Neural cell (in vitro differentiated cells): ENCODE measurements around the gene COQ2. TPM values are rescaled to one million over a fixed set of nuclear protein-coding genes. Genes with fewer than 3 reads are reported as not detected.

ENCODE experiments used
- H2AFZ ChIP-seq: fragments of 200-600, 300-800 bp; sonication (generic), shearing (Covaris generic); 2 replicates; pipeline ENCODE4 v1.6.0; 2014; ENCODE audit warnings: low read depth, mild to moderate bottlenecking, antibody characterized with exemption, low read length, moderate library complexity
- H3F3A ChIP-seq: fragments of 200-600 bp; shearing (Covaris generic); 2 replicates; pipeline ENCODE4 v1.6.1; 2016; ENCODE audit warnings: mild to moderate bottlenecking, moderate library complexity, mixed read lengths, antibody characterized with exemption, low read length; ENCODE audit not compliant: insufficient read depth, poor library complexity, severe bottlenecking
- H3K27ac ChIP-seq: fragments of 200-600, 300-800 bp; sonication (generic), shearing (Covaris generic); 2 replicates; pipeline ENCODE4 v1.5.1; 2014; ENCODE audit warnings: mild to moderate bottlenecking, low read length, moderate library complexity
- H3K27me3 ChIP-seq: fragments of 300-800, 200-600 bp; sonication (generic), shearing (Covaris generic); 2 replicates; pipeline ENCODE4 v1.6.0; 2014; ENCODE audit warnings: mild to moderate bottlenecking, low read depth, low read length, moderate library complexity; ENCODE audit not compliant: insufficient read depth
- H3K36me3 ChIP-seq: fragments of 300-800, 200-600 bp; sonication (generic), shearing (Covaris generic); 2 replicates; pipeline ENCODE4 v1.5.1; 2014; ENCODE audit warnings: mild to moderate bottlenecking, antibody characterized with exemption, low read length, moderate library complexity; ENCODE audit not compliant: insufficient read depth
- H3K4me2 ChIP-seq: fragments of 300-800, 200-600 bp; sonication (generic), shearing (Covaris generic); 2 replicates; pipeline ENCODE4 v1.6.0; 2014; ENCODE audit warnings: mild to moderate bottlenecking, low read length
- H3K4me3 ChIP-seq: fragments of 300-800, 200-600 bp; sonication (generic), shearing (Covaris generic); 2 replicates; pipeline ENCODE4 v1.5.1; 2014; ENCODE audit warnings: mild to moderate bottlenecking, low read length, moderate library complexity
- H3K79me2 ChIP-seq: fragments of 200-600 bp; shearing (Covaris generic); replicated peaks from 2 replicates; pipeline ENCODE4 v1.6.0; 2014; ENCODE audit warnings: mild to moderate bottlenecking, low read length, moderate library complexity; ENCODE audit not compliant: insufficient read depth
- H3K9ac ChIP-seq: fragments of 300-800, 200-600 bp; sonication (generic), shearing (Covaris generic); 2 replicates; pipeline ENCODE4 v1.6.1; 2016; ENCODE audit warnings: mild to moderate bottlenecking, low read length, mixed read lengths
- H3K9me2 ChIP-seq: fragments of 200-600 bp; shearing (Covaris generic); 2 replicates; pipeline ENCODE4 v1.6.1; 2016; ENCODE audit warnings: mild to moderate bottlenecking, low read length, mixed read lengths; ENCODE audit not compliant: insufficient read depth
- H3K9me3 ChIP-seq: fragments of 200-600, 300-800 bp; sonication (generic), shearing (Covaris generic); 2 replicates; pipeline ENCODE4 v1.6.1; 2016; ENCODE audit warnings: mild to moderate bottlenecking, mixed run types, low read length, moderate library complexity, mixed read lengths
- H4K20me1 ChIP-seq: fragments of 200-600 bp; shearing (Covaris generic); 2 replicates; pipeline ENCODE4 v1.6.1; 2016; ENCODE audit warnings: mild to moderate bottlenecking, mixed run types; ENCODE audit not compliant: insufficient read depth
- CTCF ChIP-seq: fragments of 450-650 bp; IDR thresholded peaks from 2 replicates; pipeline ENCODE4 v1.5.1; 2014; ENCODE audit warnings: antibody characterized with exemption, mild to moderate bottlenecking, moderate library complexity; ENCODE audit not compliant: poor library complexity, severe bottlenecking
- EP300 ChIP-seq: fragments of 450-650 bp; conservative IDR thresholded peaks from 2 replicates; pipeline ENCODE4 v1.6.1; 2014; ENCODE audit warnings: antibody characterized with exemption, mild to moderate bottlenecking, moderate library complexity; ENCODE audit not compliant: poor library complexity, severe bottlenecking
- EZH2 ChIP-seq: fragments of 200-600, 300-800 bp; shearing (Covaris generic), sonication (generic); IDR thresholded peaks from 2 replicates; pipeline ENCODE4 v1.6.1; 2014; ENCODE audit warnings: antibody characterized with exemption, low read length, borderline replicate concordance, mild to moderate bottlenecking; ENCODE audit not compliant: insufficient read depth, poor library complexity, severe bottlenecking
- MXI1 ChIP-seq: fragments of 450-650 bp; conservative IDR thresholded peaks from 2 replicates; pipeline ENCODE4 v1.6.1; 2014; ENCODE audit warnings: antibody characterized with exemption, mild to moderate bottlenecking; ENCODE audit not compliant: poor library complexity, severe bottlenecking
- POLR2AphosphoS5 ChIP-seq: IDR thresholded peaks from 2 replicates; pipeline ENCODE4 v1.6.1; 2012
- RAD21 ChIP-seq: fragments of 450-650 bp; conservative IDR thresholded peaks from 2 replicates; pipeline ENCODE4 v1.6.1; 2014; ENCODE audit warnings: antibody characterized with exemption, mild to moderate bottlenecking, moderate library complexity
- REST ChIP-seq: IDR thresholded peaks from 2 replicates; pipeline ENCODE4 v1.6.1; 2012; ENCODE audit warnings: borderline replicate concordance
- SMC3 ChIP-seq: fragments of 450-650 bp; conservative IDR thresholded peaks from 2 replicates; pipeline ENCODE4 v1.6.1; 2014; ENCODE audit warnings: antibody characterized with exemption, mild to moderate bottlenecking, moderate library complexity; ENCODE audit not compliant: poor library complexity
- TAF1 ChIP-seq: IDR thresholded peaks from 2 replicates; pipeline ENCODE4 v1.6.1; 2012; ENCODE audit warnings: low read depth
- polyA plus RNA-seq: library from polyadenylated mRNA; depleted of rRNA; stranded (reverse); fragments of >200 nt; gene quantifications from 2 replicates; pipeline ENCODE4 v1.2.3, GENCODE V29; 2014

Gene COQ2
- polyA plus RNA-seq, 1 donor from 2014 or later = 19.8 TPM

- H2AFZ ChIP-seq = no peak overlapping the region
- H3K36me3 ChIP-seq = no peaks in the 10 kb centered on the region
- no peaks in the 10 kb centered on the region for H4K20me1 ChIP-seq
- H3K9ac ChIP-seq = no peak overlapping the region
- no peaks in the 10 kb centered on the region for H3K27me3 ChIP-seq
- no peaks in the 10 kb centered on the region for H3K9me3 ChIP-seq
- H3K27ac ChIP-seq = no peak overlapping the region
- no peak overlapping the region for H3K4me2 ChIP-seq
- TF ChIP-seq RAD21 (no peak), EZH2 (no peak), POLR2AphosphoS5 (no peak), MXI1 (no peak), CTCF (no peak), SMC3 (no peak), EP300 (no peak), REST (no peak), TAF1 (no peak)
- no peak overlapping the region for H3K4me3 ChIP-seq
- H3K79me2 ChIP-seq = no peaks in the 10 kb centered on the region
- no peaks in the 10 kb centered on the region for H3K9me2 ChIP-seq
- H3F3A ChIP-seq = no peaks in the 10 kb centered on the region
Observed at GRCh38 chr4:83318666-83319065, 34.1 kb upstream of the COQ2 start.

GRCh38 chr4:83317671-83318070 lies 33.1 kb upstream of the COQ2 start:
- no peaks in the 10 kb centered on the region for H3F3A ChIP-seq
- H3K27ac ChIP-seq = no peak overlapping the region
- H4K20me1 ChIP-seq = no peaks in the 10 kb centered on the region
- no peak for TF ChIP-seq TAF1
- TF ChIP-seq SMC3 = no peak
- TF ChIP-seq CTCF = no peak
- no peak for TF ChIP-seq REST
- TF ChIP-seq POLR2AphosphoS5 = no peak
- no peak for TF ChIP-seq MXI1
- no peak for TF ChIP-seq EP300
- TF ChIP-seq EZH2 = no peak
- no peak for TF ChIP-seq RAD21
- no peak overlapping the region for H2AFZ ChIP-seq
- H3K9me3 ChIP-seq = no peaks in the 10 kb centered on the region
- H3K27me3 ChIP-seq = no peaks in the 10 kb centered on the region
- no peaks in the 10 kb centered on the region for H3K9me2 ChIP-seq
- no peaks in the 10 kb centered on the region for H3K36me3 ChIP-seq
- no peak overlapping the region for H3K4me3 ChIP-seq
- H3K9ac ChIP-seq = no peak overlapping the region
- H3K79me2 ChIP-seq = no peaks in the 10 kb centered on the region
- no peak overlapping the region for H3K4me2 ChIP-seq
